ENCODE data around the gene GPR183.

- no peak for TF ChIP-seq EZH2 (IDR thresholded peaks at IDR 0.05)
- no peak for TF ChIP-seq POLR2AphosphoS5 (IDR thresholded peaks at IDR 0.05; ENCODE audit: borderline replicate concordance, low read depth, low read length)
- no peak for TF ChIP-seq FOXP2 (optimal IDR thresholded peaks at IDR 0.05; ENCODE audit: control extremely low read depth, extremely low read length, insufficient read depth)
Observed at GRCh38 chr13:99335603-99336002, 28.4 kb upstream of the GPR183 start.

All from SK-N-MC (cell line).